Skeletal muscle cell (primary cell): ENCODE measurements around the gene MYH1.

ENCODE experiments used
- DNase-seq: peaks from one replicate; pipeline ENCODE4 v3.0.0-alpha.2; 2010; ENCODE audit warnings: low read depth
- H3K4me3 ChIP-seq: 2 replicates; pipeline ENCODE4 v1.5.1; 2011; ENCODE audit warnings: low read depth, mild to moderate bottlenecking, control low read depth, low read length, moderate library complexity

The MYH1 gene

GRCh38 chr17:10499950-10500349 lies 18.4 kb downstream of the MYH1 start:
- no peak overlapping the region for H3K4me3 ChIP-seq
- DNase-seq = no peak

- DNase-seq = no peak
- H3K4me3 ChIP-seq = no peak overlapping the region
These were observed 26.3 kb downstream of the MYH1 start for GRCh38 chr17:10492004-10492403.

DNA sequence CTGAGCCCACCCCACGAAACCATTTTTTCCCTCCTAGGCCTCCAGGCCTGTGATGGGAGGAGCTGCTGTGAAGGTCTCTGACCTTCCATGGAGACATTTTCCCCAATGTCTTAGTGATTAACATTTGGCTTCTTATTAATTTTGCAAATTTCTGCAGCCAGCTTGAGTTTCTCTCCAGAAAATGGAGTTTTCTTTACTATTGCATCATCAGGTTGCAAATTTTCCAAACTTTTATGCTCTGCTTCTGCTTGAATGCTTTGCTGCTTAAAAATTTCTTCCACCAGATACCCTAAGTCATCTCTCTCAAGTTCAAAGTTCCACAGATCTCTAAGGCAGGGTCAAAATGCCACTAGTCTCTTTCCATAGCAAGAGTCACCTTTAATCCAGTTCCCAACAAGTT lies 36.1 kb downstream of the MYH1 start:
- no peak for DNase-seq
- no peak overlapping the region for H3K4me3 ChIP-seq

DNA sequence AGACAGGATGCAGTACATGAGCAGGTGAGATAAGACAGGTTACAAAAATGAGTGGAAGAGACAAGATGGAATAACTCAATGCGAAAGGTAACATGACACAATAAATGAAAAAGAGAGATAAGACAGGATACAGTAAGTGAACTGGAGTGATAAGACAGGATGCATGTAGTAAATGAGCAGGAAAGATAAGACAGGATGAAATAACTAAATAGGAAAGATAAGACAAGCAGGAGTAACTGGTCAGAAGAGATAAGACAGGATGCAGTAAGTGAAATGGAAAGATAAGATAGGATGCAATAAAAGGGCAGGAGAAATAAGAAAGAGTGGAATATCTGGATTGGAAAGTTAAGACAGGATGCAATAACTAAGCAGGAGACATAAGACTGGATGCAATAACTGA lies 40.6 kb downstream of the MYH1 start:
- no peak for DNase-seq
- no peak overlapping the region for H3K4me3 ChIP-seq

DNA sequence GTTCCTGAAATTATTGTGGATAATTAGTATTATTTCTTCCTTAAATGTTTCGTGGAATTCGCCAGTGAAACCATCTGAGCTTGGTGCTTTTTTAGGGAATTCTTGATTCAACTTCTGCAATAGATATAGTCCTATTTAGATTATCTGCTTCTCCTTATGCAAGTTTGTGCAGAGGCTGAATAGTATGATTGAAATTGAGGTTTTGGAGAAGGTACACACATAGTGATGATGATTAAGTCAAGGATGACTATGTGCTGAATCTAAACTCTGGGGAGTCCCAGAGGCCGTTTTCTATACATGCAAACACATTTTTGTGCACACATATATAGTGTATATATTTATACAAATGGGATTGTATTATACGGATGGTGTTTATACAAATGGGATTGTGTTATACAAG lies 43.8 kb downstream of the MYH1 start:
- no peak for DNase-seq
- no peak overlapping the region for H3K4me3 ChIP-seq

GRCh38 chr17:10471858-10472257 lies 46.5 kb downstream of the MYH1 start:
- peak; percentile 0 for DNase-seq
- H3K4me3 ChIP-seq = no peak overlapping the region

GRCh38 chr17:10469459-10469858 lies 48.9 kb downstream of the MYH1 start, which contains the start of gene MYH4:
Gene MYH4, minus strand, starts transcription at chr17:10469559. Its CDS starts 2,814 bp downstream, at chr17:10466745.
- no peak within 1 kb of the TSS for H3K4me3 ChIP-seq
- DNase-seq = no peak

GRCh38 chr17:10463402-10463801 lies 54.9 kb downstream of the MYH1 start:
- no peak overlapping the region for H3K4me3 ChIP-seq
- DNase-seq = no peak

DNA sequence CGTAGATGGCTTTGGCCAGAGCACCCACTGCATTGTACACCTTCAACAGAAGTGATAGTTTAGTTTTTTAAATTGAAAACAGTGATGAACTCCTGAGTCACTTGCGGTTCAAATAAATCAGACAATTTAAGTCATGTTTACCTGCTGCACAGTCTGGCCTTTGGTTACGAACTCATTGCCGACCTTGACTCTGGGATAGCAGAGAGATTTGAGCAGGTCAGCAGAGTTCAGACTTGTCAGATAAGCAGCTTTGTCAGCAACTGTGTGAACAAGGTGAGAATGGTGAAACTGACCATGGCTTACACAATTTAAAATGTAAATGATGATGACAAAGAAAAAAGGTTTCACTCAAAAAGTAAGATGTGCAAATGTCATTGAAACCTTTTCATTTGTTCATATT lies 58.3 kb downstream of the MYH1 start:
- no peak for DNase-seq
- no peak overlapping the region for H3K4me3 ChIP-seq

DNA sequence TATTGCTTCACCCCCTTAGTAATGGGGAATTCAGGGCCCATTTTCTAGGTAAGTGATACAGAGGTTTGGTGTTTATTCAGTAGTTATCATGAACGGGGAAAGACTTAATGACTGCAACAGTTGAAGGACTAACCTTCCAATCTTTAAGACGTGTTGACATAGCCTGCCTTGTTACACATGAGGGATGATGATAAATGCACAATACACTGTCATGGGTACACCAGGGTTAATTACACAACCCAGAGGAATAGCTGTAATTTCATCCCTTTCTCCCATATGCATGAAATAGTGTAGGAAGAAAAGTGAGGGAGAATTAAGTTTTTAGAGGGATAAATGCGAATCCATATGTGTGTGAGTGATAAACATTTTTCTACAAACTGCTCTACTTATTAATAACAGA lies 59.6 kb downstream of the MYH1 start:
- no peak overlapping the region for H3K4me3 ChIP-seq
- no peak for DNase-seq

DNA sequence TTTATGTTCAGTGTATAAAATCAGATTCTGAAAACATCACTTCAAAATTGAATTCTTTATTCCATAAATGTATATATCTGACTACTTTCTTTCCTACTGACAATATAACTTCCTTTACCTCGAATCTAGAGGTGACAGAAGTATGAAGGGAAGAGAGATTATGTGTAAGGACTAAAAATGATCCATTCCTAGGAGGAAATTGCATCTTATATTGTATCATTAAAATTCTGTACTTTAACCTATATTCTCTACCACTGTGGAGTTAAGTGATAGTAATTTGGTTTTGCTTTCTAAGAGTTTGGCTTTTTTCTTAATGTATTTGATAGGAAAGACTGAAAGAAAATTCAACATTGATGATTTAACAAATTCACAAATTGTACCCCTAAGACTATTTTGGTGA lies 60.4 kb downstream of the MYH1 start:
- DNase-seq = no peak

GRCh38 chr17:10447026-10447931 lies 71.1 kb downstream of the MYH1 start:
- no peak overlapping the region for H3K4me3 ChIP-seq
- no peak for DNase-seq

More for the DNA sequence above, 60.4 kb downstream of the MYH1 start:
- no peak overlapping the region for H3K4me3 ChIP-seq
